ENCODE data around the gene LCAT.

LCAT gene

GRCh38 chr16:67968400-67969253, 24.7 kb upstream of the LCAT start, which contains the start of gene SLC12A4:
TSS of gene SLC12A4 (minus strand) at chr16:67968637. CDS start at chr16:67968553, 84 bp downstream.
- no peaks in the 10 kb centered on the region for H3K9me3 ChIP-seq (ENCODE audit: control insufficient read depth, low read length)
- no peak for TF ChIP-seq CTCF (IDR thresholded peaks at IDR 0.05)
- H3K4me3 ChIP-seq (ENCODE audit: low read depth, low read length) = peak within 1 kb of the TSS; percentile 84
- peak within 1 kb of the TSS; percentile 46 for H3K9ac ChIP-seq
- peak within 1 kb of the TSS; percentile 67 for H3K27ac ChIP-seq
- H3K4me2 ChIP-seq (ENCODE audit: low read length) = peak within 1 kb of the TSS; percentile 99
- no peaks in the 10 kb centered on the region for H3K79me2 ChIP-seq
- H3K4me1 ChIP-seq = peaks cover 31% of the 10 kb centered on the region
- no peaks in the 10 kb centered on the region for H3K27me3 ChIP-seq (ENCODE audit: control insufficient read depth, insufficient read depth, low read length)
- H3K36me3 ChIP-seq (ENCODE audit: control insufficient read depth, insufficient read depth, low read length) = no peaks in the 10 kb centered on the region
- H2AFZ ChIP-seq = peak within 1 kb of the TSS; percentile 97

GRCh38 chr16:67967958-67968399, 24.1 kb upstream of the LCAT start:
- TF ChIP-seq CTCF (IDR thresholded peaks at IDR 0.05) = no peak
- Histone ChIP-seq H3K36me3 (ENCODE audit: control insufficient read depth, insufficient read depth, low read length) (no peaks in the 10 kb centered on the region), H3K4me1 (peaks cover 36% of the 10 kb centered on the region)

GRCh38 chr16:67967183-67967957, 23.4 kb upstream of the LCAT start:
- Histone ChIP-seq H3K27me3 (ENCODE audit: control insufficient read depth, insufficient read depth, low read length) (no peaks in the 10 kb centered on the region), H3K79me2 (peaks cover 11% of the 10 kb centered on the region), H2AFZ (peak overlapping the region; percentile 71), H3K9ac (no peak overlapping the region), H3K4me1 (peaks cover 36% of the 10 kb centered on the region), H3K9me3 (ENCODE audit: control insufficient read depth, low read length) (no peaks in the 10 kb centered on the region), H3K4me2 (ENCODE audit: low read length) (peak overlapping the region; percentile 99), H3K27ac (peak overlapping the region; percentile 67), H3K36me3 (ENCODE audit: control insufficient read depth, insufficient read depth, low read length) (no peaks in the 10 kb centered on the region), H3K4me3 (ENCODE audit: low read depth, low read length) (peak overlapping the region; percentile 84)
- TF ChIP-seq CTCF (IDR thresholded peaks at IDR 0.05) = no peak

More at GRCh38 chr16:67967958-67968399, 24.1 kb upstream of the LCAT start:
- Histone ChIP-seq H3K4me3 (ENCODE audit: low read depth, low read length) (peak overlapping the region; percentile 84), H3K79me2 (peaks cover 5% of the 10 kb centered on the region), H3K9me3 (ENCODE audit: control insufficient read depth, low read length) (no peaks in the 10 kb centered on the region), H3K9ac (no peak overlapping the region), H3K27me3 (ENCODE audit: control insufficient read depth, insufficient read depth, low read length) (no peaks in the 10 kb centered on the region), H3K4me2 (ENCODE audit: low read length) (peak overlapping the region; percentile 99), H2AFZ (peak overlapping the region; percentile 71), H3K27ac (peak overlapping the region; percentile 67)

- Histone ChIP-seq H3K4me3 (ENCODE audit: low read depth, low read length) (peak overlapping the region; percentile 84), H3K4me1 (peaks cover 39% of the 10 kb centered on the region), H3K9ac (no peak overlapping the region), H3K4me2 (ENCODE audit: low read length) (peak overlapping the region; percentile 99), H3K79me2 (peaks cover 12% of the 10 kb centered on the region), H3K27ac (peak overlapping the region; percentile 47), H3K9me3 (ENCODE audit: control insufficient read depth, low read length) (no peaks in the 10 kb centered on the region), H3K27me3 (ENCODE audit: control insufficient read depth, insufficient read depth, low read length) (no peaks in the 10 kb centered on the region), H2AFZ (no peak overlapping the region), H3K36me3 (ENCODE audit: control insufficient read depth, insufficient read depth, low read length) (no peaks in the 10 kb centered on the region)
- no peak for TF ChIP-seq CTCF (IDR thresholded peaks at IDR 0.05)
Observed at GRCh38 chr16:67966549-67967182, 22.7 kb upstream of the LCAT start.
